Neural crest cell (in vitro differentiated cells): ENCODE data around the gene CHST11. TPM values are rescaled to one million over a fixed set of nuclear protein-coding genes. Genes with fewer than 3 reads are reported as not detected.

Experiments
- DNase-seq: peaks from one replicate; pipeline ENCODE4 v3.0.0; 2021; ENCODE audit warnings: low read depth, mixed read lengths, low spot score
- H3K27ac Mint-ChIP-seq: one replicate; pipeline ENCODE4 v1.8.0; 2021; ENCODE audit warnings: mild to moderate bottlenecking, mixed read lengths; ENCODE audit not compliant: unreplicated experiment
- H3K27me3 Mint-ChIP-seq: 2 replicates; pipeline ENCODE4 v1.8.0; 2021; ENCODE audit warnings: low read depth, mild to moderate bottlenecking, mixed read lengths
- H3K36me3 Mint-ChIP-seq: 2 replicates; pipeline ENCODE4 v1.8.0; 2021; ENCODE audit warnings: low read depth, mild to moderate bottlenecking, mixed read lengths
- H3K4me1 Mint-ChIP-seq: 2 replicates; pipeline ENCODE4 v1.8.0; 2021; ENCODE audit warnings: mixed read lengths
- H3K4me3 Mint-ChIP-seq: one replicate; pipeline ENCODE4 v1.8.0; 2021; ENCODE audit warnings: mild to moderate bottlenecking, mixed read lengths
- H3K9me3 Mint-ChIP-seq: 2 replicates; pipeline ENCODE4 v1.8.0; 2021; ENCODE audit warnings: mixed read lengths
- total RNA-seq: library from RNA; stranded (reverse); gene quantifications from 2 replicates; pipeline ENCODE4 v1.2.1, GENCODE V29; 2021
- TF ChIP-seq, protein P1 (sequence below): fragments of 200-600 bp; sonication (generic); conservative IDR thresholded peaks from 2 replicates; pipeline ENCODE4 v1.5.0; 2021; ENCODE audit warnings: antibody characterized with exemption, mild to moderate bottlenecking

CHST11 gene
- total RNA-seq, 1 donor from 2014 or later, result 10.0 TPM

GRCh38 chr12:104598342-104599271, 141.9 kb downstream of the CHST11 start:
- peaks cover 74% of the 10 kb centered on the region for H3K4me1 Mint-ChIP-seq
- H3K36me3 Mint-ChIP-seq, result no peaks in the 10 kb centered on the region
- DNase-seq, result no peak
- TF ChIP-seq, protein P1, sequence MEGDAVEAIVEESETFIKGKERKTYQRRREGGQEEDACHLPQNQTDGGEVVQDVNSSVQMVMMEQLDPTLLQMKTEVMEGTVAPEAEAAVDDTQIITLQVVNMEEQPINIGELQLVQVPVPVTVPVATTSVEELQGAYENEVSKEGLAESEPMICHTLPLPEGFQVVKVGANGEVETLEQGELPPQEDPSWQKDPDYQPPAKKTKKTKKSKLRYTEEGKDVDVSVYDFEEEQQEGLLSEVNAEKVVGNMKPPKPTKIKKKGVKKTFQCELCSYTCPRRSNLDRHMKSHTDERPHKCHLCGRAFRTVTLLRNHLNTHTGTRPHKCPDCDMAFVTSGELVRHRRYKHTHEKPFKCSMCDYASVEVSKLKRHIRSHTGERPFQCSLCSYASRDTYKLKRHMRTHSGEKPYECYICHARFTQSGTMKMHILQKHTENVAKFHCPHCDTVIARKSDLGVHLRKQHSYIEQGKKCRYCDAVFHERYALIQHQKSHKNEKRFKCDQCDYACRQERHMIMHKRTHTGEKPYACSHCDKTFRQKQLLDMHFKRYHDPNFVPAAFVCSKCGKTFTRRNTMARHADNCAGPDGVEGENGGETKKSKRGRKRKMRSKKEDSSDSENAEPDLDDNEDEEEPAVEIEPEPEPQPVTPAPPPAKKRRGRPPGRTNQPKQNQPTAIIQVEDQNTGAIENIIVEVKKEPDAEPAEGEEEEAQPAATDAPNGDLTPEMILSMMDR, result no peak
- no peaks in the 10 kb centered on the region for H3K9me3 Mint-ChIP-seq
- H3K27ac Mint-ChIP-seq, result no peak overlapping the region
- H3K4me3 Mint-ChIP-seq, result no peak overlapping the region
- H3K27me3 Mint-ChIP-seq, result peaks cover 3% of the 10 kb centered on the region

- H3K27ac Mint-ChIP-seq, result no peak overlapping the region
- no peak for DNase-seq
- peaks cover 3% of the 10 kb centered on the region for H3K27me3 Mint-ChIP-seq
- no peak overlapping the region for H3K4me3 Mint-ChIP-seq
- TF ChIP-seq, protein P1, result no peak
- no peaks in the 10 kb centered on the region for H3K9me3 Mint-ChIP-seq
- no peaks in the 10 kb centered on the region for H3K36me3 Mint-ChIP-seq
- H3K4me1 Mint-ChIP-seq, result peaks cover 83% of the 10 kb centered on the region
These were observed 142.7 kb downstream of the CHST11 start for GRCh38 chr12:104599272-104600035.

DNA sequence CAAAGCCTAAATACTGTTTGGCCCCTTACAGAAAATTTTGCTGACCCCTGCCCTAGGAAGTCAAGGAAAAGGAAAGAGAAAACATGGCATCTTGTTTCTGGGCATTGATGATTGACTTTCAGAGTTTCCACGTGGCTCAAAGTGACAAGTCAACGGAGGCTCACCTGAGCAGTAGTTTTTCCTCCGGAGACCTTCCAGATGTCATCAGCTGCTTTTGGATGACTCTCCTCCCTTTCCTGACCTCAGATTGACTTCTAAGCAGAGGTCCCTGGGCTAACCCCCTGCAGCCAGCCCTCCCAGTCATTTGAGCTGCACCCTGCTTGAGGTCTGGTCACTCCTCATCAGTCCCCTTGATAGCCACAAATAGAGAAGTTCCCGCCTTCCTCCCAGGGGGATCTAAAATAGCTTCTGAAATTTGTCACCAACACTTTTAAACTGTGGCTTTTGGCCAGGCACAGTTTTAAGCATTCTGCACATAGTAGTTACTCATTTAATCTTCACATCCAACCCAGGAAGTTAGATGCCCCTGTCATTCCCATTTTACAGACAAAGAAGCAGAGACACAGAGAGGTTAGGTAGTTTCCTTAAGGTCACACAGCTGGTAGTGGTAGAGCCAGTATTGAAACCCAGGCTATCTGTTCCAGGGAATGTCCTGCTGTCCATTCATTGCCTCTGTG, 143.4 kb downstream of the CHST11 start:
- H3K9me3 Mint-ChIP-seq, result no peaks in the 10 kb centered on the region
- H3K4me3 Mint-ChIP-seq, result no peak overlapping the region
- no peak overlapping the region for H3K27ac Mint-ChIP-seq
- H3K27me3 Mint-ChIP-seq, result peaks cover 1% of the 10 kb centered on the region
- TF ChIP-seq, protein P1, result no peak
- H3K36me3 Mint-ChIP-seq, result no peaks in the 10 kb centered on the region
- no peak for DNase-seq
- peaks cover 87% of the 10 kb centered on the region for H3K4me1 Mint-ChIP-seq

DNA sequence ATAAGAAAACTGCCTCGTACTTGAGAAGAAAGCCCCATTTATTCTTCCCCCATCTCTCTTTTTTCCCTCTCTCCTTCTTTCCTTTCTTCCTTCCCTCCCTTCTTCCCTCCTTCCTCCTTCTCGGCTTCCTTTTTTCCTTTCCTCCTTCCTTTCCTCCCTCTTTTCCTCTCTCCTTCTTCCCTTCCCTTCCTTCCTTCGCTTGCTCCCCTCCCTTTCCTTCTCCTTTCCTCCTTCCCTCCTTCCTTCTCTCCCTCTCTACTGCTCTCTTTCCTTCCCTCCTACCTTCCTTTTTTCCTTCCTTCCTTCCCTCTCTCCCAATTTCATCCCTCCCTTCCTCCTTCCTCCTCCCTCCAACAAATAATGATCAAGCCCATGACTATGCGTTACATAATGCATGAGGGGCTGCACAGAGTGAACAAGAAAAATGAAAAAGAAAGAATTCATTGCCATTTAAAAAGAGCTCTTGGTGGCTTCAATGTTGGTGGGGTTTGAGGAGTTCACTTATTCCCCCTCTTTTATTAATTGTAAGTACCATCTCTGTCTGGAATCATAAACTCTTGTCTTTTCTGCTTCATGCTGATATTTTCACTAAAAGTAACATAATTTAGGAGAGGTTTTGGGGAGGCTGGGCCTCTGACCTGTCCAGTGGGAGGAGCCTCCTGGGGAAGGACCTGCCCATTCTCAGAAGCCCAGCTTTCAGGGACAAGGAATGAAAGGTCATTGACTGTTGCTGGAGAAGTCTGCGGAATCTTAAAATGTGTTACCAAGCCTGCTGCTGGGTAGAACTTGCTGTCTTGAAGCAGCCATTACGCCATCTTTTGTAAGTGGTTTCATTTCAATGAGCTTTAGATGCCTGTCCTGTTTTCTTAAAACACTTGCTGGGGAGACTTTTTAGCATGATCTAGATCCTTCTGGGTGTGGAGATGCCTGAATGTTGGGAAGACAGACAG, 144.3 kb downstream of the CHST11 start:
- TF ChIP-seq, protein P1, result no peak
- Mint-ChIP-seq H3K27ac (no peak overlapping the region), H3K4me3 (no peak overlapping the region), H3K4me1 (peaks cover 93% of the 10 kb centered on the region), H3K9me3 (no peaks in the 10 kb centered on the region), H3K36me3 (no peaks in the 10 kb centered on the region), H3K27me3 (no peaks in the 10 kb centered on the region)
- no peak for DNase-seq
